Liver (tissue), 9 donors: Measurements from ENCODE around the gene SYNPO2. TPM values are rescaled to one million over a fixed set of nuclear protein-coding genes. Genes with fewer than 3 reads are reported as not detected.

Source experiments
- DNase-seq: peaks from one replicate; pipeline ENCODE4 v3.0.0-alpha.2; 2017; ENCODE audit warnings: low spot score
- H3K27ac ChIP-seq, 2 donors: one replicate each; pipeline ENCODE4 v1.7.0; 2013; ENCODE audit warnings: inconsistent platforms in 2 of 2, low read length in 2 of 2, control low read depth in 1 of 2, low read depth in 1 of 2, mild to moderate bottlenecking in 1 of 2
- H3K27me3 ChIP-seq, 4 donors: one replicate each; pipeline versions ENCODE4 v1.6.1 to v1.7.0; 2013; ENCODE audit warnings: low read length in 3 of 4, inconsistent platforms in 1 of 4, mild to moderate bottlenecking in 1 of 4, moderate library complexity in 1 of 4; ENCODE audit not compliant: control insufficient read depth in 4 of 4, insufficient read depth in 4 of 4
- H3K36me3 ChIP-seq, 4 donors: one replicate each; pipeline versions ENCODE4 v1.6.1 to v1.7.0; 2013; ENCODE audit warnings: low read length in 3 of 4, mild to moderate bottlenecking in 3 of 4, low read depth in 1 of 4, moderate library complexity in 1 of 4; ENCODE audit not compliant: control insufficient read depth in 4 of 4, insufficient read depth in 3 of 4
- H3K4me1 ChIP-seq, 4 donors: one replicate each; pipeline versions ENCODE4 v1.6.1 to v1.7.0; 2013; ENCODE audit warnings: low read length in 3 of 4, mild to moderate bottlenecking in 3 of 4, moderate library complexity in 1 of 4; ENCODE audit not compliant: control insufficient read depth in 4 of 4, insufficient read depth in 4 of 4
- H3K4me3 ChIP-seq, 3 donors: one replicate each; pipeline versions ENCODE4 v1.6.1 to v1.7.0; 2013; ENCODE audit warnings: low read length in 3 of 3, control low read depth in 1 of 3, low read depth in 1 of 3, mild to moderate bottlenecking in 1 of 3
- H3K9ac ChIP-seq, 2 donors: one replicate each; pipeline ENCODE4 v1.7.0; 2013; ENCODE audit warnings: low read length in 2 of 2, mild to moderate bottlenecking in 2 of 2, moderate library complexity in 2 of 2, control low read depth in 1 of 2, low read depth in 1 of 2
- H3K9me3 ChIP-seq, 4 donors: one replicate each; pipeline versions ENCODE4 v1.6.1 to v1.7.0; 2013; ENCODE audit warnings: low read length in 3 of 4; ENCODE audit not compliant: control insufficient read depth in 4 of 4
- ATF3 ChIP-seq: IDR thresholded peaks from 2 replicates; pipeline ENCODE4 v1.6.1; 2016; ENCODE audit warnings: antibody characterized with exemption
- CTCF ChIP-seq: fragments of 150-350 bp; IDR thresholded peaks from 2 replicates; pipeline ENCODE4 v1.5.1; 2017; ENCODE audit warnings: improper control_type of control experiment, low read depth, low read length; ENCODE audit not compliant: missing input control
- EGR1 ChIP-seq, 2 donors: IDR thresholded peaks; 2 replicates each; pipeline ENCODE4 v1.6.1; 2016 to 2018; ENCODE audit warnings: antibody characterized with exemption in 2 of 2, low read depth in 2 of 2
- FOXA1 ChIP-seq: IDR thresholded peaks from 2 replicates; pipeline ENCODE4 v1.6.1; 2016; ENCODE audit warnings: antibody characterized with exemption
- FOXA2 ChIP-seq: IDR thresholded peaks from 2 replicates; pipeline ENCODE4 v1.6.1; 2016; ENCODE audit warnings: antibody characterized with exemption
- GABPA ChIP-seq, 2 donors: IDR thresholded peaks in 1 of 2; conservative IDR thresholded peaks in 1 of 2; 2 replicates each; pipeline ENCODE4 v1.6.1; 2016; ENCODE audit warnings: antibody characterized with exemption in 2 of 2, mild to moderate bottlenecking in 1 of 2, moderate library complexity in 1 of 2
- HNF4A ChIP-seq, 2 donors: conservative IDR thresholded peaks; 2 replicates each; pipeline ENCODE4 v1.6.1; 2016; ENCODE audit warnings: antibody characterized with exemption in 2 of 2, mild to moderate bottlenecking in 2 of 2
- HNF4G ChIP-seq: IDR thresholded peaks from 2 replicates; pipeline ENCODE4 v1.6.1; 2016; ENCODE audit warnings: antibody characterized with exemption
- JUND ChIP-seq, 2 donors: IDR thresholded peaks; 2 replicates each; pipeline ENCODE4 v1.6.1; 2016; ENCODE audit warnings: antibody characterized with exemption in 2 of 2
- MAX ChIP-seq: IDR thresholded peaks from 2 replicates; pipeline ENCODE4 v1.6.1; 2016; ENCODE audit warnings: antibody characterized with exemption
- NR2F2 ChIP-seq: IDR thresholded peaks from 2 replicates; pipeline ENCODE4 v1.6.1; 2016; ENCODE audit warnings: antibody characterized with exemption
- REST ChIP-seq: IDR thresholded peaks from 2 replicates; pipeline ENCODE4 v1.6.1; 2016; ENCODE audit warnings: antibody characterized with exemption, mild to moderate bottlenecking
- SP1 ChIP-seq: IDR thresholded peaks from 2 replicates; pipeline ENCODE4 v1.6.1; 2018; ENCODE audit warnings: antibody characterized with exemption, mild to moderate bottlenecking
- YY1 ChIP-seq: IDR thresholded peaks from 2 replicates; pipeline ENCODE4 v1.6.1; 2016; ENCODE audit warnings: antibody characterized with exemption, mild to moderate bottlenecking
- ZBTB33 ChIP-seq: IDR thresholded peaks from 2 replicates; pipeline ENCODE4 v1.6.1; 2016; ENCODE audit warnings: antibody characterized with exemption
- WGBS: extraction: QIAGEN DNeasy Blood & Tissue Kit; methylation state at CpG from one replicate; pipeline ENCODE4 v1.1.7; 2013; 5-methylcytosine and 5-hydroxymethylcytosine counted together
- polyA plus RNA-seq, 2 donors: library from polyadenylated mRNA; stranded (reverse) in 1 of 2; unstranded in 1 of 2; fragments of 200-250 nt in 1 of 2; fragments of >200 nt in 1 of 2; fragmentation: Nextera tagmentation in 1 of 2; extraction: Ambion mirVana in 1 of 2; gene quantifications; one replicate each; pipeline versions ENCODE4 v1.2.1 to v1.2.3, GENCODE V29; 2013 to 2015
- total RNA-seq, 2 donors: library from RNA; depleted of rRNA; stranded (reverse); fragments of >200 nt; gene quantifications; one replicate each; pipeline ENCODE4 v1.2.3, GENCODE V29; 2014
- donor health status: healthy.
- donor health status: healthy.
- donor health status: healthy.
- donor health status: healthy.
- donor health status: healthy.

SYNPO2 gene
- total and polyA plus RNA-seq, 4 donors = 2.4 to 10.9 (median 3.4) TPM

GRCh38 chr4:119106036-119107000 is 217.7 kb downstream of the SYNPO2 start:
- TF ChIP-seq CTCF (no peak), HNF4G (no peak), YY1 (no peak), JUND (IDR thresholded peaks at IDR 0.05) (no peak), ZBTB33 (no peak), ATF3 (no peak), NR2F2 (no peak), HNF4A (conservative IDR thresholded peaks at IDR 0.05) (no peak), REST (no peak), EGR1 (IDR thresholded peaks at IDR 0.05; ENCODE audit: low read depth in 2 of 2) (no peak), SP1 (no peak), GABPA (IDR thresholded peaks at IDR 0.05 in 1 of 2, conservative IDR thresholded peaks at IDR 0.05 in 1 of 2) (no peak), FOXA2 (no peak), MAX (no peak), FOXA1 (no peak)
- 74% methylated on average over 4 of the region's 4 CpGs for WGBS
- Histone ChIP-seq H3K27ac (no peak overlapping the region), H3K9ac (no peak overlapping the region), H3K36me3 (no peaks in the 10 kb centered on the region), H3K4me1 (no peaks in the 10 kb centered on the region), H3K4me3 (no peak overlapping the region), H3K27me3 (no peaks in the 10 kb centered on the region), H3K9me3 (no peaks in the 10 kb centered on the region)
- DNase-seq = no peak
